ENCODE measurements around the gene WDR1.

WDR1 gene

DNA sequence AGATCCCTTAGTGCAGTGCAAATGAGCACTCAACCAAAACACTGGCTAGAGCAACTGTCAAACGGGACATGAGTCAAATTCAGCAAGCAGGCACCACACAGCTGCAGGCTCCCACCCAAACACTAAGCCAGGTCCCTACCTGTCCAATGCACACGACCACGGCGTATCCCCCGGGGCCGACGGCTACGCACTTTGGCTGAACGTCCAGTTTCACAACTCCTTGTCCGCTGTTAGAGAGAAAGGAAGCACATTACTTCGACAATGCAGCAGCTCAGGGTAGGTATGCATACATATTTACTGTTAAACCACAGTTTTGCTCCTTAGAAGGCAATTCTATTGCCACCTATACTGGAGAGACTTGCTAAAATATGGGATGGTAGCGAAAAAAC lies 35.4 kb downstream of the WDR1 start:
- no peaks in the 10 kb centered on the region for H3K27me3 Mint-ChIP-seq (ENCODE audit: low read depth)
- TF ChIP-seq, protein P1, sequence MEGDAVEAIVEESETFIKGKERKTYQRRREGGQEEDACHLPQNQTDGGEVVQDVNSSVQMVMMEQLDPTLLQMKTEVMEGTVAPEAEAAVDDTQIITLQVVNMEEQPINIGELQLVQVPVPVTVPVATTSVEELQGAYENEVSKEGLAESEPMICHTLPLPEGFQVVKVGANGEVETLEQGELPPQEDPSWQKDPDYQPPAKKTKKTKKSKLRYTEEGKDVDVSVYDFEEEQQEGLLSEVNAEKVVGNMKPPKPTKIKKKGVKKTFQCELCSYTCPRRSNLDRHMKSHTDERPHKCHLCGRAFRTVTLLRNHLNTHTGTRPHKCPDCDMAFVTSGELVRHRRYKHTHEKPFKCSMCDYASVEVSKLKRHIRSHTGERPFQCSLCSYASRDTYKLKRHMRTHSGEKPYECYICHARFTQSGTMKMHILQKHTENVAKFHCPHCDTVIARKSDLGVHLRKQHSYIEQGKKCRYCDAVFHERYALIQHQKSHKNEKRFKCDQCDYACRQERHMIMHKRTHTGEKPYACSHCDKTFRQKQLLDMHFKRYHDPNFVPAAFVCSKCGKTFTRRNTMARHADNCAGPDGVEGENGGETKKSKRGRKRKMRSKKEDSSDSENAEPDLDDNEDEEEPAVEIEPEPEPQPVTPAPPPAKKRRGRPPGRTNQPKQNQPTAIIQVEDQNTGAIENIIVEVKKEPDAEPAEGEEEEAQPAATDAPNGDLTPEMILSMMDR (IDR thresholded peaks at IDR 0.05; ENCODE audit: unreplicated experiment in 3 of 3): no peak
- H3K27ac Mint-ChIP-seq: no peak overlapping the region
- H3K9me3 Mint-ChIP-seq: no peaks in the 10 kb centered on the region
- peaks cover 11% of the 10 kb centered on the region for H3K4me1 Mint-ChIP-seq
- peaks cover 68% of the 10 kb centered on the region for H3K36me3 Mint-ChIP-seq (ENCODE audit: low read depth)
- H3K4me3 Mint-ChIP-seq: no peak overlapping the region

DNA sequence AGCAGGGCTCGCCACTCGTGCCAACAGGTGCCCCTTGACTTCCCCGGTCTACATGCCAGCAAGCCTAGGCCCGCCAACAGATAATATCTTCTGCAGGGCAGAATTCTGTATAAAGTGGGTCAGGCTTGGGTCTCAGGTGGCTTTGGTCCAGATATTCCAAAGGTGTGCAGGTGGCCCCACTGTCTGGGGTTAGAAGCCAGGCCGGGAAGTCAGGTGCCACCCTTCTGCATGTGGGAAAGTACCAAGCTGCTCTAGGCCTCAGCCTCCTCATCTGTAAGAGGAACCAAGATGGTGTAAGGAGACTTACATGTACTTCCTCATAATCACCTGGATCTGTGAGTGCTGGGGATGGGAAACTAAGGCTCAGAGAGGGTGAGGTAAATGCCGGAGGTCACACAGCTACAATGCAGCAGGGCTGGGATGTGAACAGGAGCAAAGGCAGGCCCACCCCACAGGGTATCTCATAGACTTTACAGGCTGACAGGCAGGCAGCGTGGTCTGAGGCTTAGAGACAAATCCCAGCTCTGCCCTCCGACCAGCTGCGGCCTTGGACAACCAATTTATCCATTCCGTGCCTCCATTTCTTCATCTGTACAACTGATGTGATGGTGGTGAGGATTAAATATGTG lies 35.9 kb downstream of the WDR1 start:
- TF ChIP-seq, protein P1 (IDR thresholded peaks at IDR 0.05; ENCODE audit: unreplicated experiment in 3 of 3): no peak
- Mint-ChIP-seq H3K4me3 (no peak overlapping the region), H3K9me3 (no peaks in the 10 kb centered on the region), H3K27ac (no peak overlapping the region), H3K36me3 (ENCODE audit: low read depth) (peaks cover 68% of the 10 kb centered on the region), H3K4me1 (peaks cover 11% of the 10 kb centered on the region), H3K27me3 (ENCODE audit: low read depth) (no peaks in the 10 kb centered on the region)

DNA sequence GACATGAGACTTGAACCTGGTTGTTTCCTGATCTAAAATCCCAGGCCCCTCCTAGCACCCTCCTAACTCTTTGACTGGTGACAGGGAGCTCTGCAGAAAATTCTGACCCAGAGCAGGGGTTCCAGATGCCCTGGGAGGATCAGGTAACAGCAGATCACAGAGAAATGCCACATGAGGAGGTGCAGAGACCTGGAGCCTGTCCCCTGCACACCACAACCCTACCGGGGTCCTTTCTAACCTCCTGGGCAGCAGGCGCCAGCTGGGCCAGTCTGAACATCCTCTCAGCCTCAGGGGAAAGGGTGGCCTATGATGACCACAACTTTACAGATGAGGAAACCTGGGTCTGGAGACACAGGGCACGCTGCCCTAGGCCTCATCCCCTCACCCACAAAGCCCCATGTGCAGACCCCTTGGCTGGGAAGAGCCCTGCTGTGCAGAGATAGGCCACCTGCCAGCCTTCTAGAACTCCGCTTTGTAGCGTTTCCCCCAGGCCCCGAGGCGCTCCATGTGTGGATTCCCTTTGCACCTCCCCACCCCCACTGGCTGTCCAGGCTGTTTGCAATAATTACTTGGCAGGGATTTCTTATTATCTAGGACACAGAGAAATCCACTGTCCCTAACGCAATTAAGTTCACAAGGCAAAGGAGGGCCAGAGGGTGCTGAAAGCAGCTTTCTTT lies 36.5 kb downstream of the WDR1 start:
- TF ChIP-seq, protein P1 (IDR thresholded peaks at IDR 0.05; ENCODE audit: unreplicated experiment in 3 of 3): no peak
- Mint-ChIP-seq H3K36me3 (ENCODE audit: low read depth) (peaks cover 69% of the 10 kb centered on the region), H3K4me3 (no peak overlapping the region), H3K4me1 (peaks cover 7% of the 10 kb centered on the region), H3K9me3 (no peaks in the 10 kb centered on the region), H3K27ac (no peak overlapping the region), H3K27me3 (ENCODE audit: low read depth) (no peaks in the 10 kb centered on the region)

DNA sequence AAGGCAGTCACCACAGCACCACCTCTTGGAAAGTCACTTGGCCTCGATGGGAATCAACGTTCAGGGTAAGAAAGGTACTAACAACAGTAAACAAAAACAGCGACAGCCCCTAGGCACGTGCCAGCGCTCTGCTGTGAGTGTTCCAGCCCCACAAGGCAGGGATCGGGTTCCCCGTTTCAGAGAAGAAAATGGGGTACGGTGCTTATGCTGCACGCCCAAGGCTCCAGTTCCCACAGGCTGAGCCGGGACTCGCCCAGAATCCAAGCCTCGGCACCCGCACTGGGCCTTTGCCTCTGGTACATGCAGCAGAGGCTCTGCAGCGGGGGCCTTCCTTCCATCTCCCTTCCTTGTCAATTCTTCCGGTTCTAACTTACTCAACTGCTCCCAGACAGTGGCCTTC lies 37.3 kb downstream of the WDR1 start:
- TF ChIP-seq, protein P1 (IDR thresholded peaks at IDR 0.05; ENCODE audit: unreplicated experiment in 3 of 3): no peak
- H3K36me3 Mint-ChIP-seq (ENCODE audit: low read depth): peaks cover 69% of the 10 kb centered on the region
- no peak overlapping the region for H3K4me3 Mint-ChIP-seq
- no peak overlapping the region for H3K27ac Mint-ChIP-seq
- no peaks in the 10 kb centered on the region for H3K9me3 Mint-ChIP-seq
- no peaks in the 10 kb centered on the region for H3K4me1 Mint-ChIP-seq
- no peaks in the 10 kb centered on the region for H3K27me3 Mint-ChIP-seq (ENCODE audit: low read depth)

DNA sequence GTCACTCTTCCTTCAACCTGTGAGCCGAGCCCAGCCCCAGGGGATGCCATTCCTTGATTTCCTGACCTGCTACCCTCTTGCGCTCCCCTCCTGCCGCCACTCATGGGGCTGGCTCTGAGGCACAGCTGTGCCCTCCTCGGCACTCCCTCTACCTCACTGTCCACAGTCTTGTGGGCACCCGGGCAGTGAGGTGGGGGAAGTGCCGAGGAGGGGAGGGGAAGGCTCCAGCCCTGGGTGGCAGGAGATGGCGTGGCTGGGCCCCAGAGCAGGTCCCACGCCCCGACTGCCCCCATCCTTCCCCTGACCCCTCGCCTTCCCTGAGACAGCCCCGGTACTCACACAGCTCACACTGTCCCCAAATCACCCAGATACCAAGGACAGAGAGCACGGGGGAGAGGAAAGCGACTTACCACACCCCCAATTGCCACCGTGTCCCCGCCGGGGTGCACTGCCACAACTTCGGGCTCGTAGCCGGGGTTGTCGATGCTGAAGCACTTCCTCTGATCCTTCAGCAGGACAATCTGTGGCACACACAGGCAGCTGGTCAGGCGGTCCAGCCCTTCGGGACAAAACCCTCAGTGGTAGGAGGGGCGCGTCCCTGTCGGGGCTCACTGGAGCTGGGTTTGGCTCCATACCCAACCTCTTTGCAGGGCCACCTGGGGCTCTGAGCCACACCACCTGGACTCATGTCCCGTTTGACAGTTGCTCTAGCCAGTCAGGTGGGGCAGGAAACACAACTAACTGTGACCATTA lies 37.9 kb downstream of the WDR1 start:
- no peak overlapping the region for H3K27ac Mint-ChIP-seq
- H3K4me1 Mint-ChIP-seq: no peaks in the 10 kb centered on the region
- H3K4me3 Mint-ChIP-seq: no peak overlapping the region
- no peaks in the 10 kb centered on the region for H3K9me3 Mint-ChIP-seq
- no peaks in the 10 kb centered on the region for H3K27me3 Mint-ChIP-seq (ENCODE audit: low read depth)
- peaks cover 70% of the 10 kb centered on the region for H3K36me3 Mint-ChIP-seq (ENCODE audit: low read depth)
- TF ChIP-seq, protein P1 (IDR thresholded peaks at IDR 0.05; ENCODE audit: unreplicated experiment in 3 of 3): no peak
